Spleen (tissue), 11 donors: ENCODE measurements around the gene ABHD17C. TPM values are rescaled to one million over a fixed set of nuclear protein-coding genes. Genes with fewer than 3 reads are reported as not detected.

ENCODE experiments used
- DNase-seq: peaks from one replicate; pipeline ENCODE4 v3.0.0-alpha.2; 2020
- H3K27ac ChIP-seq, 8 donors: fragments of 200-600 bp; sonication (generic) in 7 of 8; 1 replicate in 4 of 8; 2 replicates in 4 of 8; pipeline versions ENCODE4 v1.5.0 to v1.8.0; 2016 to 2021; ENCODE audit warnings: inconsistent platforms in 4 of 8, mild to moderate bottlenecking in 4 of 8, moderate library complexity in 1 of 8
- H3K27me3 ChIP-seq, 7 donors: fragments of 200-600 bp; sonication (generic) in 6 of 7; replicated peaks in 1 of 7; 1 replicate in 4 of 7; 2 replicates in 3 of 7; pipeline versions ENCODE4 v1.5.0 to v1.8.0; 2016 to 2021; ENCODE audit warnings: inconsistent platforms in 3 of 7, mild to moderate bottlenecking in 1 of 7
- H3K36me3 ChIP-seq, 6 donors: fragments of 200-600 bp; sonication (generic) in 5 of 6; 1 replicate in 4 of 6; 2 replicates in 2 of 6; pipeline versions ENCODE4 v1.5.0 to v1.8.0; 2016 to 2021; ENCODE audit warnings: inconsistent platforms in 2 of 6
- H3K4me1 ChIP-seq, 6 donors: fragments of 200-600 bp; sonication (generic) in 5 of 6; 1 replicate in 3 of 6; 2 replicates in 3 of 6; pipeline versions ENCODE4 v1.5.0 to v1.8.0; 2016 to 2021; ENCODE audit warnings: inconsistent platforms in 3 of 6
- H3K4me3 ChIP-seq, 8 donors: fragments of 200-600 bp; sonication (generic) in 7 of 8; 1 replicate in 4 of 8; 2 replicates in 4 of 8; pipeline versions ENCODE4 v1.5.0 to v1.8.0; 2016 to 2021; ENCODE audit warnings: inconsistent platforms in 4 of 8, mild to moderate bottlenecking in 4 of 8, moderate library complexity in 2 of 8
- H3K9me3 ChIP-seq, 8 donors: fragments of 200-600 bp; sonication (generic) in 7 of 8; 1 replicate in 4 of 8; 2 replicates in 4 of 8; pipeline versions ENCODE4 v1.5.0 to v1.8.0; 2016 to 2021; ENCODE audit warnings: inconsistent platforms in 4 of 8
- CTCF ChIP-seq, 11 experiments: fragments of 200-600 bp in 7 of 11; fragments of 450-650 bp in 4 of 11; sonication (generic) in 4 of 11; IDR thresholded peaks in 8 of 11; conservative IDR thresholded peaks in 3 of 11; 1 replicate in 7 of 11; 2 replicates in 4 of 11; pipeline versions ENCODE4 v1.4.0 to v1.8.0; 2016 to 2021; ENCODE audit warnings: antibody characterized with exemption in 11 of 11, inconsistent platforms in 4 of 11, mild to moderate bottlenecking in 1 of 11
- POLR2A ChIP-seq, 3 donors: fragments of 450-650 bp; IDR thresholded peaks; one replicate each; pipeline ENCODE4 v1.5.1; 2017; ENCODE audit warnings: antibody characterized with exemption in 3 of 3, mild to moderate bottlenecking in 1 of 3
- POLR2AphosphoS5 ChIP-seq, 3 donors: sonication (generic); formaldehyde crosslinking; IDR thresholded peaks; one replicate each; pipeline ENCODE4 v1.5.1; 2017; ENCODE audit warnings: antibody characterized with exemption in 3 of 3
- WGBS, 5 donors: extraction: QIAGEN DNeasy Blood & Tissue Kit in 3 of 5; methylation state at CpG; one replicate each; pipeline versions ENCODE4 v1.1.5 to v1.1.7; 2013 to 2018; 5-methylcytosine and 5-hydroxymethylcytosine counted together
- intact Hi-C: fragments of 100-400 bp; cut with DNase I; formaldehyde crosslinking; loops from one replicate; pipeline ENCODE4 v1.15.0; 2023; ENCODE audit warnings: low total_unique reads
- polyA plus RNA-seq, 3 donors: library from polyadenylated mRNA; stranded (reverse); fragments of 200-250 nt; gene quantifications; one replicate each; pipeline ENCODE4 v1.2.1, GENCODE V29; 2013
- total RNA-seq, 7 donors: library from RNA; depleted of rRNA in 3 of 7; stranded (reverse); fragments of >200 nt in 3 of 7; fragmentation: NEBNext Ultra II Directional in 4 of 7; extraction: Animal tissue kit (Norgen Biotek cat#: 25700) in 4 of 7; gene quantifications; one replicate each; pipeline versions ENCODE4 v1.1.0 to v1.2.1, GENCODE V29; 2016 to 2021
- donor health status: healthy with polysubstance abuse.
- donor health status: DM: no; HTN: no; CAD: no; lungs with moderate emphysema.
- donor health status: DM: no; HTN: no; CAD: no.
- donor health status: Bipolar disorder and iron deficiency.
- donor health status: healthy.
- donor health status: DM: no; HTN: no; CAD: no.
- donor health status: DM: yes; HTN: yes; CAD: no.

The ABHD17C gene
- total and polyA plus RNA-seq, 10 donors, result 4.2 to 17.0 (median 10.9) TPM

DNA sequence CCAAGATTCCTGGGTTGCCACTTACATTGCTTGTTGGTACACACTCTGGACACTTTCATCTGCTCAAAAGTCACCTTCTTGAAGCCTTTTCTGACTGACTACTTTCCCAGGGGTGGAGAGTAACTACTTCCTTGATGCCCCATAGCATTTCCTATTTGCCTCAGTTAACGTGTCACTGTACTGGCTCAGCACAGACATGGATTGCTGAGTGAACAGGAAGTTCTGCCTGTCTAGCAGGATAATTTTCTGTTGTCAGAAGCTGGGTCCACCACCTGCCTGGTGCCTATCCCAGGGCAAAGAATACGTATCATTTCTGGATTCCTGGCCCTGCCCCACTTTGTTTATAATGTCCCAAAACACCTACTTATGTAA, 15.3 kb upstream of the ABHD17C start:
- Histone ChIP-seq H3K4me1 (peaks cover 0 to 15% (median 1%) of the 10 kb centered on the region in 6 donors), H3K36me3 (no peaks in the 10 kb centered on the region), H3K27me3 (no peaks in the 10 kb centered on the region), H3K27ac (no peak overlapping the region), H3K9me3 (no peaks in the 10 kb centered on the region), H3K4me3 (no peak overlapping the region)
- intact Hi-C loops, result no loop called here
- WGBS, 5 donors, result 44 to 52% (median 47%) methylated on average over 2 of the region's 2 CpGs
- TF ChIP-seq POLR2A (IDR thresholded peaks at IDR 0.05) (no peak), CTCF (IDR thresholded peaks at IDR 0.05 in 8 of 11, conservative IDR thresholded peaks at IDR 0.05 in 3 of 11) (no peak), POLR2AphosphoS5 (IDR thresholded peaks at IDR 0.05) (no peak)
- no peak for DNase-seq

DNA sequence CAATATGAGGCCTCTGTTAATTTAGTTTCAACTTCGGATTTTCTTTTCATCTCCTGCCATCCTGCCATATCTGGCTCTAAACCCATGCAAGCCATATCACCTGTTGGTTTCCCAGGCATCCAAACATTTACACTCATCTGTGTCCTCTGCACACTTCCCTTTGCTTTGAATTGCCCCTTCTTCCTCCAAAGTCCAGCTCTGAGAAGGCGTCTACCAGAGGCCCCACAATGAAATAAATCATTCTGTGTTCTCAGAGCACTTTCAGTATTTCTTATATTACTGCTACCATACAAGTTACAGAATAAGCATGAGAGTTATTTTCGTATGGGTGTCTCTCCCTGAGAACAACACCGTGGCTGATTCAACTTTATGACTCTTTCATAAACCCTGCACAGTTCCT, 12.9 kb upstream of the ABHD17C start:
- no peaks in the 10 kb centered on the region for H3K27me3 ChIP-seq
- no peaks in the 10 kb centered on the region for H3K9me3 ChIP-seq
- no peaks in the 10 kb centered on the region for H3K36me3 ChIP-seq
- H3K27ac ChIP-seq, result no peak overlapping the region
- H3K4me3 ChIP-seq, result no peak overlapping the region
- peaks cover 0 to 15% (median 0%) of the 10 kb centered on the region in 6 donors for H3K4me1 ChIP-seq
- intact Hi-C loops, result no loop called here
- no peak for DNase-seq
- WGBS, 5 donors, result 56 to 65% (median 63%) methylated on average over 4 of the region's 4 CpGs
- TF ChIP-seq CTCF (IDR thresholded peaks at IDR 0.05 in 8 of 11, conservative IDR thresholded peaks at IDR 0.05 in 3 of 11) (no peak), POLR2AphosphoS5 (IDR thresholded peaks at IDR 0.05) (no peak), POLR2A (IDR thresholded peaks at IDR 0.05) (no peak)

DNA sequence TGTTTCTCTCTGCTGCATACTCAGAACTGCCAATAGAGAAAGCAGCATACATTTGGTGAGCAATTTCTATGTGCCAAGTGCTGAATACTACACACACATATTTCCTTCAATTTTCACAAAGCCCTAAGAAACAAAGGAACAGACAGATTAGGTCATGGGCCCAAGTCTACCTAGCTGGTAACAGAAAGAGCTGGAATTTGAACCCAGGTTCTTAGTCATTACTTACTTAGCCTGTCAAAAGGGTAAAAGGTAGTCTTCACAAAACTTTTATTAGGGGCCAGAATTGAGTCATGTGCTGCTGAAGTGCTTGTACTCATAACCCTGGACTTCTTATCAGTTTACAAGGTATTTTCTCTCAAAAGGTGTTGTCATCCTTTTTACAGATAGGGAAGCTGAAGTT, 10.4 kb upstream of the ABHD17C start:
- Histone ChIP-seq H3K36me3 (no peaks in the 10 kb centered on the region), H3K27ac (no peak overlapping the region), H3K4me3 (no peak overlapping the region), H3K4me1 (no peaks in the 10 kb centered on the region), H3K9me3 (no peaks in the 10 kb centered on the region), H3K27me3 (no peaks in the 10 kb centered on the region)
- no peak for TF ChIP-seq POLR2AphosphoS5 (IDR thresholded peaks at IDR 0.05)
- TF ChIP-seq CTCF (IDR thresholded peaks at IDR 0.05 in 8 of 11, conservative IDR thresholded peaks at IDR 0.05 in 3 of 11), result no peak
- no peak for TF ChIP-seq POLR2A (IDR thresholded peaks at IDR 0.05)
- DNase-seq, result no peak
- intact Hi-C loops, result no loop called here

DNA sequence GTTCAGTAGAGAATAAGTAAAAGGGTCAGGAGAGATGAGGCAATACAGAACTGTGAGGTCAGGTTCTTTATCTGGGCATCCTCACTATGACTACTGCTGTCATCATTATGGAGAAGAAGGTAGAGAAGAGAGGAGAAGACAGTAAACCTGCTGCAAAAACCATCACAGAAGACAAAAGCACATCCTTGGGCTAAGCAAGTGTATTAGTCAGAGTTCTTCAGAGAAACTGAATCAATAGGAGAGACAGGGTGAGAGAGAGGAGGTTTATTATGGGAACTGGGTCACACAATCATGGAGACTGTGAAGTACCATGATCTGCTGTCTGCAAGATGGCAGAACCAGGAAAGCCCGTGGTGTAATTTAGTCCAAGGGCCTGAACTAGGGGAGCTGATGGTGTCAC, 9.5 kb upstream of the ABHD17C start:
- no peak overlapping the region for H3K4me3 ChIP-seq
- H3K9me3 ChIP-seq, result no peaks in the 10 kb centered on the region
- TF ChIP-seq CTCF (IDR thresholded peaks at IDR 0.05 in 8 of 11, conservative IDR thresholded peaks at IDR 0.05 in 3 of 11) (no peak), POLR2A (IDR thresholded peaks at IDR 0.05) (no peak), POLR2AphosphoS5 (IDR thresholded peaks at IDR 0.05) (no peak)
- H3K4me1 ChIP-seq, result no peaks in the 10 kb centered on the region
- intact Hi-C loops, result no loop called here
- no peaks in the 10 kb centered on the region for H3K36me3 ChIP-seq
- DNase-seq, result no peak
- H3K27ac ChIP-seq, result no peak overlapping the region
- H3K27me3 ChIP-seq, result no peaks in the 10 kb centered on the region
- 86 to 96% (median 92%) methylated on average over 1 of the region's 1 CpG for WGBS, 5 donors
